Vagina (tissue), 2 donors: Measurements from ENCODE around the gene LCN1. TPM values are rescaled to one million over a fixed set of nuclear protein-coding genes. Genes with fewer than 3 reads are reported as not detected.

Experiments
- DNase-seq, 2 donors: peaks; one replicate each; pipeline ENCODE4 v3.0.0-alpha.2; 2017; ENCODE audit errors: extremely low spot score in 2 of 2
- H3K27ac ChIP-seq: fragments of 200-600 bp; sonication (generic); one replicate; pipeline ENCODE4 v1.5.1; 2019
- H3K27me3 ChIP-seq: fragments of 200-600 bp; sonication (generic); one replicate; pipeline ENCODE4 v1.5.1; 2019
- H3K36me3 ChIP-seq, 2 donors: fragments of 200-600 bp; sonication (generic); one replicate each; pipeline ENCODE4 v1.5.1; 2017 to 2019
- H3K4me1 ChIP-seq: fragments of 200-600 bp; sonication (generic); one replicate; pipeline ENCODE4 v1.5.1; 2019
- H3K4me3 ChIP-seq, 2 donors: fragments of 200-600 bp; sonication (generic); 1 replicate in 1 of 2; 2 replicates in 1 of 2; pipeline ENCODE4 v1.5.1; 2016 to 2019
- H3K9me3 ChIP-seq: fragments of 200-600 bp; sonication (generic); one replicate; pipeline ENCODE4 v1.5.1; 2019
- CTCF ChIP-seq, 3 experiments: fragments of 450-650 bp in 2 of 3; fragments of 200-600 bp in 1 of 3; sonication (generic) in 1 of 3; IDR thresholded peaks; one replicate each; pipeline ENCODE4 v1.5.1; 2017 to 2019; ENCODE audit warnings: antibody characterized with exemption in 3 of 3, mild to moderate bottlenecking in 2 of 3, moderate library complexity in 2 of 3
- POLR2A ChIP-seq, 2 donors: fragments of 450-650 bp; IDR thresholded peaks; one replicate each; pipeline ENCODE4 v1.6.1; 2017; ENCODE audit warnings: antibody characterized with exemption in 2 of 2, mild to moderate bottlenecking in 2 of 2, moderate library complexity in 2 of 2
- POLR2AphosphoS5 ChIP-seq, 2 donors: sonication (generic); formaldehyde crosslinking; IDR thresholded peaks; one replicate each; pipeline ENCODE4 v1.9.0; 2017; ENCODE audit warnings: antibody characterized with exemption in 2 of 2, mild to moderate bottlenecking in 2 of 2, low read depth in 1 of 2; ENCODE audit not compliant: insufficient read depth in 1 of 2
- intact Hi-C: fragments of 100-400 bp; cut with DNase I; formaldehyde crosslinking; loops from one replicate; pipeline ENCODE4 v1.15.1; 2023
- total RNA-seq: library from RNA; depleted of rRNA; stranded (reverse); fragments of >200 nt; gene quantifications from one replicate; pipeline ENCODE4 v1.2.3, GENCODE V29; 2016

The LCN1 gene
- total RNA-seq, 1 donor from 2014 or later: not detected

GRCh38 chr9:135550344-135550918 lies 29.2 kb downstream of the LCN1 start:
- Histone ChIP-seq H3K9me3 (no peaks in the 10 kb centered on the region), H3K4me3 (no peak overlapping the region), H3K27ac (no peak overlapping the region), H3K27me3 (no peaks in the 10 kb centered on the region), H3K4me1 (no peaks in the 10 kb centered on the region), H3K36me3 (no peaks in the 10 kb centered on the region)
- intact Hi-C loops: no loop called here
- TF ChIP-seq POLR2AphosphoS5 (IDR thresholded peaks at IDR 0.05; ENCODE audit: insufficient read depth in 1 of 2, low read depth in 1 of 2): no peak
- no peak for TF ChIP-seq CTCF (IDR thresholded peaks at IDR 0.05)
- TF ChIP-seq POLR2A (IDR thresholded peaks at IDR 0.05): no peak
- DNase-seq: no peak

- no peak overlapping the region for H3K27ac ChIP-seq
- no peak overlapping the region for H3K4me3 ChIP-seq
- H3K27me3 ChIP-seq: no peaks in the 10 kb centered on the region
- no peaks in the 10 kb centered on the region for H3K4me1 ChIP-seq
- TF ChIP-seq CTCF (IDR thresholded peaks at IDR 0.05) (no peak), POLR2A (IDR thresholded peaks at IDR 0.05) (no peak), POLR2AphosphoS5 (IDR thresholded peaks at IDR 0.05; ENCODE audit: insufficient read depth in 1 of 2, low read depth in 1 of 2) (no peak)
- no peaks in the 10 kb centered on the region for H3K36me3 ChIP-seq
- intact Hi-C loops: no loop called here
- DNase-seq: no peak
- no peaks in the 10 kb centered on the region for H3K9me3 ChIP-seq
These were observed 29.8 kb downstream of the LCN1 start for GRCh38 chr9:135551031-135551430.

- TF ChIP-seq POLR2AphosphoS5 (IDR thresholded peaks at IDR 0.05; ENCODE audit: insufficient read depth in 1 of 2, low read depth in 1 of 2) (no peak), CTCF (IDR thresholded peaks at IDR 0.05) (no peak), POLR2A (IDR thresholded peaks at IDR 0.05) (no peak)
- no peak overlapping the region for H3K4me3 ChIP-seq
- no peaks in the 10 kb centered on the region for H3K27me3 ChIP-seq
- no peaks in the 10 kb centered on the region for H3K9me3 ChIP-seq
- intact Hi-C loops: no loop called here
- H3K4me1 ChIP-seq: no peaks in the 10 kb centered on the region
- no peak for DNase-seq
- H3K27ac ChIP-seq: no peak overlapping the region
- H3K36me3 ChIP-seq: no peaks in the 10 kb centered on the region
These were observed 30.2 kb downstream of the LCN1 start for GRCh38 chr9:135551456-135551855.

DNA sequence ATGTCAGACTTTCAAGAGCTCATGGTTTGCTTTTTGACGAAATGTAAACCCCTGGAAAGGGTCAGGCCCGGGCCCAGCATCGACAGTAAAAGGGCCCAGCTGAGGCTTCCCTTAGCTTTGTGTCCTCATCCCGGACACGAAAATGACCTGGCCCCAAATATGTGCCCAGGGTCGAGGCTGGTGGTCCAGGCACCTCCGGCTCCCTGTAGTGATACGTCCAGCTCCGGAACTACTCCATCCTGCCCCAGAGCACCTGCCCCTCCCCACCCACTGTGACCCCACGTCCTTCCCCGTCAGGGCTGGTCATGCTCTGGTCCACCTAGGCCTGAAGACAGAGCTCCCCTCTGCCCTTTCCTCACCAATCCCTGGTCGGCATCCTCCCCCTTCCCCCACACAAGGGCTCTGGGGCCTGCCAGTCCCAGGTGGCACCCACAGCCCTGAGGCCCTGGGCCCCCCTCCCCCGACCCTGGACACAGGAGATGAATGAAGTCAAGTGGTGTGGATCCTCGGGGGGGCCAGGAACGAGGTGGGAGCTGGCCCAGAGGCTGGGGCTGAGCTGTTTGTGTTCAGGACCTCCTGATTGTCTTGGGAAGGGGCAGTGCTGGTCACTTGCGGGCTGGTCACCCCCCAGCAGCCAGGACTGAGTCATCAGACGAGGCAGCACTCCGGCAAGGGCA lies 30.9 kb downstream of the LCN1 start:
- no peaks in the 10 kb centered on the region for H3K4me1 ChIP-seq
- H3K9me3 ChIP-seq: no peaks in the 10 kb centered on the region
- H3K36me3 ChIP-seq: no peaks in the 10 kb centered on the region
- H3K4me3 ChIP-seq: no peak overlapping the region
- no peak overlapping the region for H3K27ac ChIP-seq
- intact Hi-C loops: no loop called here
- DNase-seq: no peak
- TF ChIP-seq POLR2AphosphoS5 (IDR thresholded peaks at IDR 0.05; ENCODE audit: insufficient read depth in 1 of 2, low read depth in 1 of 2) (no peak), CTCF (IDR thresholded peaks at IDR 0.05) (no peak), POLR2A (IDR thresholded peaks at IDR 0.05) (no peak)
- no peaks in the 10 kb centered on the region for H3K27me3 ChIP-seq

DNA sequence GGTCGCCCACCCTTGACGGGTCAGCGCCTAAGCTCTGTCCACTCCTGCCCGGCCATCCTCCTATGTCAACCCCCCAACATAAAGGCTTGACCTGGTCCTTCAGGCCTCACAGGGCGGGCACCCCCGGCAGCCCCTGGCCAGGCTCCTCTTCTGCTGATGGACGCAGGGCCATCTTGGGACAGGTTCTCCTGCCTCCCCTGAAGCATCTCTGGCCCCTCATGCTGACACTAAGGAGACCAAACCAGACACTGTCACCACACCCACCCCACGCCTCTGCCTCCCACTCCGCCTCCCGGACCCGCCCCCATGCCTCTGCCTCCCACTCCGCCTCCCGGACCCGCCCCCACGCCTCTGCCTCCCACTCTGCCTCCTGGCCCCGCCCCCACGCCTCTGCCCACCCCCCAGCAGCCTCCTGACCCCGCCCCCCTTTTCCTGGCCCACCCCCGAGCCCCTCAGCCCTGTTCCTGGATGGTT lies 31.5 kb downstream of the LCN1 start:
- Histone ChIP-seq H3K9me3 (no peaks in the 10 kb centered on the region), H3K36me3 (no peaks in the 10 kb centered on the region), H3K27me3 (no peaks in the 10 kb centered on the region), H3K4me3 (no peak overlapping the region), H3K4me1 (no peaks in the 10 kb centered on the region), H3K27ac (no peak overlapping the region)
- TF ChIP-seq POLR2AphosphoS5 (IDR thresholded peaks at IDR 0.05; ENCODE audit: insufficient read depth in 1 of 2, low read depth in 1 of 2): no peak
- no peak for TF ChIP-seq POLR2A (IDR thresholded peaks at IDR 0.05)
- TF ChIP-seq CTCF (IDR thresholded peaks at IDR 0.05): no peak
- no peak for DNase-seq
- intact Hi-C loops: no loop called here
